Measurements from ENCODE around the gene LIME1. TPM values are rescaled to one million over a fixed set of nuclear protein-coding genes. Genes with fewer than 3 reads are reported as not detected.

Gene LIME1
- polyA plus RNA-seq, 1 experiment, result 1.5 TPM

DNA sequence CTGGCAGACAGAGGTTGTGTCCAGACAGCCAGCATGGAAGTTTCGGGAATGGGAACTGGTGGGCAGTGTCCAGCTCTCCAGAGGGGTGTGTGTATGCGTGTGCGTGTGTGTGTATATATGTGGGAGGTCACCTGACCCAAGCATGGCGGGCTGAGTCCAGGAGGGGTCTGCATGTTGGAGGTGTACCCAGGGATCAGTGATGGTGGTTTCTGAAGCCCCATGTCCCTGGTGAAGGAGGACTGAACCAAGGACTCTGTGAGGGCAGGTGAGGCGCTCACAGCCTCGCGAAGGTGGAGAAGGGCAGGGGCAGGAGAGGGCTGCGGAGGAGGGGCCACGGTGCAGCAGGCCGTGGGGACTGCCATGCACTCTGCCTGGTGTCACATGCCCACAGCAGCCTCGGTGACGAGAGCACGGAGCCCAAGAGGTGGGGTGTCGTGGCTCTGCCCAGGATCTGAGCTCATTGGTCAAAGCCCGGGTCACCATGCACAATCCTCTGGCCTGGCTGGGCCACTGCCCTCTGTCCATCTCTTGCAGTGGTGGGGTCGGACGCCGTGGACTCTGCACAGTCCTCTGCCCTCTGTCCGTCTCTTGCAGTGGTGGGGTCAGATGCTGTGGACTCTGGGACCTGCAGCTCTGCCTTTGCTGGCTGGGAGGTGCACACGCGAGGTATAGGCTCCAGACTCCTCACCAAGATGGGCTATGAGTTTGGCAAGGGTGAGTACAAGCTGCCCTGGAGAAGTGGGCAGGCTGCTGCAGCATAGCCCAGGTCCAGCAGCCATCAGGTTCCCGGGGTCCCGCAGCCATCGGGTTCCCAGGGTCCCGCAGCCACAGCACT lies 2.1 kb upstream of the LIME1 start:
- CTCF ChIA-PET, result no interaction called here
- POLR2A ChIA-PET, result no interaction called here
- no peak for DNase-seq (ENCODE audit: low read depth, low spot score)

DNA sequence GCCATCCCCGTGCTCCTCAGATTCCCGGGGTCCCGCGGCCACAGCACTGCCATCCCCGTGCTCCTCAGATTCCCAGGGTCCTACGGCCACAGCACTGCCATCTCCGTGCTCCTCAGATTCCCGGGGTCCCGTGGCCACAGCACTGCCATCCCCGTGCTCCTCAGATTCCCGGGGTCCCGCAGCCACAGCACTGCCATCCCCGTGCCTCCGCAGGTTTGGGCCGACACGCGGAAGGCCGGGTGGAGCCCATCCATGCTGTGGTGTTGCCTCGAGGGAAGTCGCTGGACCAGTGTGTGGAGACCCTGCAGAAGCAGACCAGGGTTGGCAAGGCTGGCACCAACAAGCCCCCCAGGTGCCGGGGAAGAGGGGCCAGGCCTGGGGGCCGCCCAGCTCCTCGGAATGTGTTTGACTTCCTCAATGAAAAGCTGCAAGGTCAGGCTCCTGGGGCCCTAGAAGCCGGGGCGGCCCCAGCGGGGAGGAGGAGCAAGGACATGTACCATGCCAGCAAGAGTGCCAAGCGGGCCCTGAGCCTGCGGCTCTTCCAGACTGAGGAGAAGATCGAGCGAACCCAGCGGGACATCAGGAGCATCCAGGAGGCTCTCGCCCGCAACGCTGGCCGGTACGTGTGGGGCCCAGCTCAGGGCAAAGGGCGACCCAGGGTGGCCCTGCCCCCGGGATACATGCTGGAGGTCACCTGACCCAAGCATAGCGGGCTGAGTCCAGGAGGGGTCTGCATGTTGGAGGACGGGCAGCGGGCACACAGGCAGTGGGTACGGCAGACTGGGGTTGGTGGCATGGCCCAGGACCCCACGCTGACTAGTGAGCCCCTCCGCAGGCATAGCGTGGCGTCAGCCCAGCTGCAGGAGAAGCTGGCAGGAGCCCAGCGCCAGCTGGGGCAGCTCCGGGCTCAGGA lies 1.3 kb upstream of the LIME1 start:
- ChIA-PET CTCF (no interaction called here), POLR2A (no interaction called here)

More for the DNA sequence above, 2.1 kb upstream of the LIME1 start:
- peak overlapping the region; percentile 21 for H3K27ac ChIP-seq (ENCODE audit: low read depth, low read length)
- TF ChIP-seq, protein P1, sequence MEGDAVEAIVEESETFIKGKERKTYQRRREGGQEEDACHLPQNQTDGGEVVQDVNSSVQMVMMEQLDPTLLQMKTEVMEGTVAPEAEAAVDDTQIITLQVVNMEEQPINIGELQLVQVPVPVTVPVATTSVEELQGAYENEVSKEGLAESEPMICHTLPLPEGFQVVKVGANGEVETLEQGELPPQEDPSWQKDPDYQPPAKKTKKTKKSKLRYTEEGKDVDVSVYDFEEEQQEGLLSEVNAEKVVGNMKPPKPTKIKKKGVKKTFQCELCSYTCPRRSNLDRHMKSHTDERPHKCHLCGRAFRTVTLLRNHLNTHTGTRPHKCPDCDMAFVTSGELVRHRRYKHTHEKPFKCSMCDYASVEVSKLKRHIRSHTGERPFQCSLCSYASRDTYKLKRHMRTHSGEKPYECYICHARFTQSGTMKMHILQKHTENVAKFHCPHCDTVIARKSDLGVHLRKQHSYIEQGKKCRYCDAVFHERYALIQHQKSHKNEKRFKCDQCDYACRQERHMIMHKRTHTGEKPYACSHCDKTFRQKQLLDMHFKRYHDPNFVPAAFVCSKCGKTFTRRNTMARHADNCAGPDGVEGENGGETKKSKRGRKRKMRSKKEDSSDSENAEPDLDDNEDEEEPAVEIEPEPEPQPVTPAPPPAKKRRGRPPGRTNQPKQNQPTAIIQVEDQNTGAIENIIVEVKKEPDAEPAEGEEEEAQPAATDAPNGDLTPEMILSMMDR (IDR thresholded peaks at IDR 0.05; ENCODE audit: low read depth, low read length), result no peak
- H3K9me3 ChIP-seq (ENCODE audit: control insufficient read depth, insufficient read depth, low read length), result no peaks in the 10 kb centered on the region; the same call in 1 of the 2 replicates
- H3K4me3 ChIP-seq (ENCODE audit: low read depth, low read length), result no peak overlapping the region
- no peaks in the 10 kb centered on the region for H3K27me3 ChIP-seq (ENCODE audit: control insufficient read depth, insufficient read depth, low read length)

GRCh38 chr20:63736893-63737694 lies 630 bp downstream of the LIME1 start:
- H3K9me3 ChIP-seq (ENCODE audit: control insufficient read depth, insufficient read depth, low read length), result no peaks in the 10 kb centered on the region; the same call in 1 of the 2 replicates
- ChIA-PET CTCF (interaction anchor here (0.5 to 1.5 kb wide), 2 partner anchors 43 to 199 kb away, joined by 5 read pairs; no protein-coding TSS in a partner anchor), POLR2A (interaction anchor here (0.8 to 0.9 kb wide), 2 partner anchors 29 to 128 kb away, joined by 3 to 4 read pairs; partner anchors contain the start of genes ARFRP1, TPD52L2 and ZGPAT)
- no peak for DNase-seq (ENCODE audit: low read depth, low spot score)
- no peak overlapping the region for H3K27ac ChIP-seq (ENCODE audit: low read depth, low read length)
- H3K27me3 ChIP-seq (ENCODE audit: control insufficient read depth, insufficient read depth, low read length), result no peaks in the 10 kb centered on the region
- TF ChIP-seq, protein P1 (IDR thresholded peaks at IDR 0.05; ENCODE audit: low read depth, low read length), result no peak
- H3K4me3 ChIP-seq (ENCODE audit: low read depth, low read length), result no peak overlapping the region

More for the DNA sequence above, 1.3 kb upstream of the LIME1 start:
- H3K4me3 ChIP-seq (ENCODE audit: low read depth, low read length), result no peak overlapping the region
- DNase-seq (ENCODE audit: low read depth, low spot score), result no peak
- H3K27ac ChIP-seq (ENCODE audit: low read depth, low read length), result no peak overlapping the region
- TF ChIP-seq, protein P1 (IDR thresholded peaks at IDR 0.05; ENCODE audit: low read depth, low read length), result no peak
- H3K9me3 ChIP-seq (ENCODE audit: control insufficient read depth, insufficient read depth, low read length), result no peaks in the 10 kb centered on the region; the same call in 1 of the 2 replicates
- H3K27me3 ChIP-seq (ENCODE audit: control insufficient read depth, insufficient read depth, low read length), result no peaks in the 10 kb centered on the region

DNA sequence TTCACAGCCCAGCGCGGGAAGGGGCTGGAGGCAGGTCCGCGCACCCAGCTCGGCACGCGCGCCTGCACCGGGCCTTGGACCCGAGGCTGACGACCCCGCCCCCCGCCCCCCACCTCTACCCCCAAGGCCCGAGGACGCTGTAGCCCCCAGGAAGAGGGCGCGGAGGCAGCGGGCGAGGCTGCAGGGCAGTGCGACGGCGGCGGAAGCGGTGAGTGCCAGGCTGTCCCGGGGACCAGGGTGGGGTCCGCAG lies 1.2 kb downstream of the LIME1 start:
- ChIA-PET POLR2A (no interaction called here), CTCF (no interaction called here)
- H3K27ac ChIP-seq (ENCODE audit: low read depth, low read length), result no peak overlapping the region
- no peak for DNase-seq (ENCODE audit: low read depth, low spot score)
- H3K4me3 ChIP-seq (ENCODE audit: low read depth, low read length), result no peak overlapping the region
- TF ChIP-seq, protein P1 (IDR thresholded peaks at IDR 0.05; ENCODE audit: low read depth, low read length), result no peak
- no peaks in the 10 kb centered on the region for H3K9me3 ChIP-seq (ENCODE audit: control insufficient read depth, insufficient read depth, low read length)
- no peaks in the 10 kb centered on the region for H3K27me3 ChIP-seq (ENCODE audit: control insufficient read depth, insufficient read depth, low read length)

Measured in AG04450 (cell line).